K562 (cell line): ENCODE results near the gene ST6GALNAC1. TPM values are rescaled to one million over a fixed set of nuclear protein-coding genes. Genes with fewer than 3 reads are reported as not detected.
A peak's percentile ranks its signal among the peaks of the same experiment; 100 is the strongest.

Source experiments
- CGGBP1 ChIP-seq: fragments of 250-450 bp; sonication (Bioruptor Pico); IDR thresholded peaks from 2 replicates; pipeline ENCODE4 v1.9.0; 2021; ENCODE audit warnings: mild to moderate bottlenecking
- HINFP ChIP-seq: fragments of 450-650 bp; conservative IDR thresholded peaks from 2 replicates; pipeline ENCODE4 v1.6.1; 2016; ENCODE audit warnings: missing genetic modification characterization, low read depth, mild to moderate bottlenecking, control low read depth, missing compliant biosample characterization
- HOMEZ ChIP-seq: fragments of 250-450 bp; sonication (Bioruptor Pico); IDR thresholded peaks from 2 replicates; pipeline ENCODE4 v1.4.0; 2020; ENCODE audit warnings: mild to moderate bottlenecking, moderate library complexity
- IFI16 ChIP-seq: fragments of 250-450 bp; sonication (Bioruptor Pico); IDR thresholded peaks from 2 replicates; pipeline ENCODE4 v2.1.2; 2022; ENCODE audit warnings: mild to moderate bottlenecking, inconsistent platforms
- MYC ChIP-seq, 2 experiments: fragments of 250-450 bp in 1 of 2; sonication (Bioruptor Pico) in 1 of 2; IDR thresholded peaks; 2 replicates each; pipeline versions ENCODE4 v1.5.1 to v1.6.1; 2012 to 2021; ENCODE audit warnings: low read depth in 2 of 2, borderline replicate concordance in 1 of 2, improper control_type of control experiment in 1 of 2, low read length in 1 of 2, mild to moderate bottlenecking in 1 of 2, moderate library complexity in 1 of 2
- NFIC ChIP-seq: fragments of 450-650 bp; IDR thresholded peaks from 2 replicates; pipeline ENCODE4 v1.6.1; 2017; ENCODE audit warnings: mild to moderate bottlenecking, inconsistent platforms
- TAF7 ChIP-seq: fragments of 450-650 bp; IDR thresholded peaks from 2 replicates; pipeline ENCODE4 v1.6.1; 2016; ENCODE audit warnings: missing genetic modification characterization, missing compliant biosample characterization
- TGIF2 ChIP-seq: sonication (generic); formaldehyde crosslinking; IDR thresholded peaks from 2 replicates; pipeline ENCODE4 v1.8.1; 2022; ENCODE audit warnings: mild to moderate bottlenecking, missing genetic modification reagents, moderate library complexity
- ZBTB49 ChIP-seq: sonication (generic); formaldehyde crosslinking; IDR thresholded peaks from 2 replicates; pipeline ENCODE4 v1.8.0; 2022; ENCODE audit warnings: missing genetic modification reagents, mild to moderate bottlenecking, borderline replicate concordance
- ZBTB8A ChIP-seq: fragments of 450-650 bp; IDR thresholded peaks from 2 replicates; pipeline ENCODE4 v1.6.1; 2018; ENCODE audit warnings: mild to moderate bottlenecking, moderate library complexity; ENCODE audit not compliant: partially characterized antibody
- ZC3H8 ChIP-seq: fragments of 450-650 bp; IDR thresholded peaks from 2 replicates; pipeline ENCODE4 v1.6.1; 2017
- ZNF316 ChIP-seq: fragments of 450-650 bp; IDR thresholded peaks from 2 replicates; pipeline ENCODE4 v1.6.1; 2016
- polyA plus RNA-seq, 8 experiments: library from polyadenylated mRNA; depleted of rRNA in 4 of 8; stranded (reverse) in 5 of 8; unstranded in 3 of 8; fragments of >200 nt; fragmentation: Nextera tagmentation in 2 of 8; fragmentation: Illumina TruSeq in 1 of 8; extraction: Ambion mirVana in 2 of 8; extraction: Trizol in 1 of 8; gene quantifications; 2 replicates each; pipeline versions ENCODE4 v1.2.1 to v1.2.3, GENCODE V29; 2011 to 2014; ENCODE audit warnings: inconsistent platforms in 1 of 8, missing spikeins in 1 of 8
- total RNA-seq, 7 experiments: library from RNA; depleted of rRNA in 6 of 7; stranded (reverse); fragments of >200 nt in 6 of 7; fragmentation: Illumina TruSeq in 2 of 7; extraction: Trizol in 2 of 7; gene quantifications; 2 replicates each; pipeline versions ENCODE4 v1.2.1 to v1.2.3, GENCODE V29; 2011 to 2021; ENCODE audit warnings: low replicate concordance in 1 of 7
- TF ChIP-seq, protein P1 (sequence below), 2 experiments: fragments of 450-650 bp; IDR thresholded peaks; 2 replicates each; pipeline ENCODE4 v1.6.1; 2016; ENCODE audit warnings: mild to moderate bottlenecking in 2 of 2, borderline replicate concordance in 1 of 2, low read depth in 1 of 2, moderate library complexity in 1 of 2

The ST6GALNAC1 gene
- total and polyA plus RNA-seq, 9 of the 15 experiments (the other 6 are each of a cell fraction or from before 2014, with no cell fraction given) = 20.6 to 68.4 (median 50.5) TPM

GRCh38 chr17:76643553-76644148 lies at the start of gene ST6GALNAC1 (continued):
- no peak for TF ChIP-seq HOMEZ
- TF ChIP-seq ZNF316 = no peak
- TF ChIP-seq MYC (IDR thresholded peaks at IDR 0.05; ENCODE audit: low read depth, low read length) = no peak; the same call in 1 of the 2 replicates
- no peak for TF ChIP-seq MYC (CRISPR knock-in tag; IDR thresholded peaks at IDR 0.05; ENCODE audit: borderline replicate concordance, low read depth)
- TF ChIP-seq TGIF2 (CRISPR knock-in tag) = no peak
- TF ChIP-seq HINFP (tag) = peak; percentile 56; the same call in 1 of the 2 replicates
- TF ChIP-seq CGGBP1 = 0 out of 2 replicates have a peak, but pooled peaks have one; percentile 10
- TF ChIP-seq NFIC = no peak; the same call in 1 of the 2 replicates
- TF ChIP-seq ZC3H8 = no peak
- TF ChIP-seq, protein P1, sequence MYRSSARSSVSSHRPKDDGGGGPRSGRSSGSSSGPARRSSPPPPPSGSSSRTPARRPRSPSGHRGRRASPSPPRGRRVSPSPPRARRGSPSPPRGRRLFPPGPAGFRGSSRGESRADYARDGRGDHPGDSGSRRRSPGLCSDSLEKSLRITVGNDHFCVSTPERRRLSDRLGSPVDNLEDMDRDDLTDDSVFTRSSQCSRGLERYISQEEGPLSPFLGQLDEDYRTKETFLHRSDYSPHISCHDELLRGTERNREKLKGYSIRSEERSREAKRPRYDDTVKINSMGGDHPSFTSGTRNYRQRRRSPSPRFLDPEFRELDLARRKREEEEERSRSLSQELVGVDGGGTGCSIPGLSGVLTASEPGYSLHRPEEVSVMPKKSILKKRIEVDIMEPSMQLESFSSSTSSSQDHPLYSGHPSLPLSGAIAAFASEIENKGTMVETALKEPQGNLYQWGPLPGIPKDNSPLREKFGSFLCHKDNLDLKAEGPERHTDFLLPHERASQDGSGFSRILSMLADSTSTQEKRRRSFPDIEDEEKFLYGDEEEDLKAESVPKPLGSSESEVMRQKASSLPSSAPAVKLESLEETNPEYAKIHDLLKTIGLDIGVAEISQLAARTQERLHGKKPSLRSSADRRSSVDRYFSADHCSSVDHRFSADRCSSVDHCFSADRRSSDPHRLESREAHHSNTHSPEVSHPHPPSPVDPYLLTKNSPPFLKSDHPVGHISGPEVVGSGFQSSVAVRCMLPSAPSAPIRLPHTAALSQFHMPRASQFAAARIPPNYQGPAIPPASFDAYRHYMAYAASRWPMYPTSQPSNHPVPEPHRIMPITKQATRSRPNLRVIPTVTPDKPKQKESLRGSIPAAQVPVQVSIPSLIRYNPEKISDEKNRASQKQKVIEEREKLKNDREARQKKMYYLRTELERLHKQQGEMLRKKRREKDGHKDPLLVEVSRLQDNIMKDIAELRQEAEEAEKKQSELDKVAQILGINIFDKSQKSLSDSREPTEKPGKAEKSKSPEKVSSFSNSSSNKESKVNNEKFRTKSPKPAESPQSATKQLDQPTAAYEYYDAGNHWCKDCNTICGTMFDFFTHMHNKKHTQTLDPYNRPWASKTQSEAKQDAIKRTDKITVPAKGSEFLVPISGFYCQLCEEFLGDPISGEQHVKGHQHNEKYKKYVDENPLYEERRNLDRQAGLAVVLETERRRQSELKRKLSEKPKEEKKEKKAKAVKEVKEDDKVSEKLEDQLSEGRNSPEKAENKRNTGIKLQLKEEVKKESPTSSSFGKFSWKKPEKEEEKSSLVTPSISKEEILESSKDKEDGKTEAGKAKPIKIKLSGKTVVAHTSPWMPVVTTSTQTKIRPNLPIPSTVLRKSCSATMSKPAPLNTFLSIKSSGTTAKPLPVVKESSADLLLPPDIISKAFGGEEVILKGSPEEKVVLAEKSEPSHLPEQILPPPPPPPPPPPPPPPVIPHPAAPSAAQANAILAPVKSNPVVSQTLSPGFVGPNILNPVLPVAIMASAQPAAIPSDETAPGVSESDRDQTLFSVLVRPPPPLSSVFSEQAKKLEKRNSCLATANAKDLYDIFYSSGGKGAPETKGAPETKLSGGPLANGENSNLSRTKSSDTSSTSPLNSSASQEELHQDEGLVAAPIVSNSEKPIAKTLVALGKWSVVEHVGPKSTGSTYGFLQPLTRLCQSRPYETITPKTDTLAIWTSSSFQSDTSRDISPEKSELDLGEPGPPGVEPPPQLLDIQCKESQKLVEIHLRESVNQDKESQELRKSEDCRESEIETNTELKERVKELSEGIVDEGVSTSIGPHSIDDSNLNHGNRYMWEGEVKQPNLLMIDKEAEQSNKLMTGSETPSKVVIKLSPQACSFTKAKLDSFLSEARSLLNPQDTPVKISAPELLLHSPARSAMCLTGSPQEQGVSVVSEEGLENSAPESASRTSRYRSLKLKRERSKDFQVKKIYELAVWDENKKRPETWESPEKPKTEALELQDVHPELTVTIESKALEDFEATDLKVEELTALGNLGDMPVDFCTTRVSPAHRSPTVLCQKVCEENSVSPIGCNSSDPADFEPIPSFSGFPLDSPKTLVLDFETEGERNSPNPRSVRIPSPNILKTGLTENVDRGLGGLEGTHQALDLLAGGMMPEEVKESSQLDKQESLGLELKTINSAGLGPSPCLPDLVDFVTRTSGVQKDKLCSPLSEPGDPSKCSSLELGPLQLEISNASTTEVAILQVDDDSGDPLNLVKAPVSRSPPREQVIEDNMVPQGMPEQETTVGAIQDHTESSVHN (IDR thresholded peaks at IDR 0.05; ENCODE audit: borderline replicate concordance in 1 of 2, low read depth in 1 of 2) = no peak
- TF ChIP-seq IFI16 (CRISPR knock-in tag) = no peak
- TF ChIP-seq TAF7 (tag) = no peak
- no peak for TF ChIP-seq ZBTB49 (CRISPR knock-in tag)
- TF ChIP-seq ZBTB8A = no peak
